SK-N-SH (cell line): ENCODE results near the gene DCAF6. TPM values are rescaled to one million over a fixed set of nuclear protein-coding genes. Genes with fewer than 3 reads are reported as not detected.

Source experiments
- CTCF ChIA-PET: fragments of 300-600, 350-600 bp; formaldehyde crosslinking; extraction: SDS; loops from one replicate; lab custom pipeline; 2021; lab: Yijun Ruan, JAX
- POLR2A ChIA-PET: fragments of 350-600 bp; sonication (Branson Sonifier 250); formaldehyde crosslinking; extraction: SDS; loops from one replicate; lab custom pipeline; 2020; ENCODE audit warnings: antibody characterized with exemption, inconsistent platforms; lab: Yijun Ruan, JAX
- DNase-seq: peaks from one replicate; pipeline ENCODE4 v3.0.0; 2012
- H2AFZ ChIP-seq: fragments of 200-600 bp; sonication (generic); 2 replicates; pipeline ENCODE4 v1.8.1; 2016; ENCODE audit warnings: antibody characterized with exemption, mild to moderate bottlenecking, low read depth
- H3F3A ChIP-seq: fragments of 200-600 bp; sonication (generic); replicated peaks from 2 replicates; pipeline ENCODE3; 2016; ENCODE audit warnings: antibody characterized with exemption, mild to moderate bottlenecking; ENCODE audit not compliant: insufficient read depth
- H3K27ac ChIP-seq, 2 experiments: fragments of 200-500 bp in 1 of 2; fragments of 200-600 bp in 1 of 2; sonication (Bioruptor generic) in 1 of 2; sonication (generic), shearing (Covaris generic) in 1 of 2; 2 replicates each; pipeline versions ENCODE4 v1.5.1 to v1.6.1; 2014 to 2016; ENCODE audit warnings: low read depth in 2 of 2, inconsistent platforms in 1 of 2, low read length in 1 of 2, mild to moderate bottlenecking in 1 of 2, mixed read lengths in 1 of 2
- H3K27me3 ChIP-seq: fragments of 200-600 bp; sonication (generic), shearing (Covaris generic); 2 replicates; pipeline ENCODE4 v1.6.1; 2016; ENCODE audit warnings: mixed run types; ENCODE audit not compliant: insufficient read depth
- H3K36me3 ChIP-seq, 2 experiments: fragments of 200-500 bp in 1 of 2; fragments of 200-600 bp in 1 of 2; sonication (Bioruptor generic) in 1 of 2; sonication (generic) in 1 of 2; replicated peaks in 1 of 2; 2 replicates each; pipeline versions ENCODE3 to v1.5.1; 2014 to 2016; ENCODE audit warnings: low read length in 1 of 2, mild to moderate bottlenecking in 1 of 2; ENCODE audit not compliant: insufficient read depth in 2 of 2, control insufficient read depth in 1 of 2
- H3K4me1 ChIP-seq, 2 experiments: fragments of 200-500 bp in 1 of 2; fragments of 200-600 bp in 1 of 2; sonication (Bioruptor generic) in 1 of 2; sonication (generic), shearing (Covaris generic) in 1 of 2; 2 replicates each; pipeline versions ENCODE4 v1.5.1 to v1.6.1; 2014 to 2016; ENCODE audit warnings: low read depth in 1 of 2, low read length in 1 of 2, mixed run types in 1 of 2; ENCODE audit not compliant: insufficient read depth in 2 of 2, control insufficient read depth in 1 of 2
- H3K4me2 ChIP-seq: fragments of 200-600 bp; sonication (generic), shearing (Covaris generic); 2 replicates; pipeline ENCODE4 v1.6.1; 2017; ENCODE audit warnings: mixed run types
- H3K4me3 ChIP-seq, 2 experiments: fragments of 200-500 bp in 1 of 2; fragments of 200-600 bp in 1 of 2; sonication (Bioruptor generic) in 1 of 2; sonication (generic), shearing (Covaris generic) in 1 of 2; 2 replicates each; pipeline versions ENCODE4 v1.5.1 to v1.8.1; 2014 to 2016; ENCODE audit warnings: low read depth in 2 of 2, inconsistent platforms in 1 of 2, low read length in 1 of 2, mild to moderate bottlenecking in 1 of 2, mixed read lengths in 1 of 2, moderate library complexity in 1 of 2
- H3K79me2 ChIP-seq: fragments of 200-600 bp; sonication (generic); 2 replicates; pipeline ENCODE4 v1.8.1; 2017; ENCODE audit warnings: mild to moderate bottlenecking; ENCODE audit not compliant: insufficient read depth
- H3K9ac ChIP-seq: fragments of 200-600 bp; sonication (generic); 2 replicates; pipeline ENCODE4 v1.6.1; 2017; ENCODE audit warnings: mixed run types
- H3K9me2 ChIP-seq: fragments of 200-600 bp; sonication (generic); 2 replicates; pipeline ENCODE4 v1.6.1; 2017; ENCODE audit warnings: mixed run types
- H3K9me3 ChIP-seq: fragments of 200-600 bp; sonication (generic); 2 replicates; pipeline ENCODE4 v1.6.1; 2017; ENCODE audit warnings: mixed run types, mild to moderate bottlenecking, moderate library complexity
- H4K20me1 ChIP-seq: fragments of 200-600 bp; sonication (generic); 2 replicates; pipeline ENCODE4 v1.6.1; 2017; ENCODE audit warnings: mild to moderate bottlenecking, mixed run types; ENCODE audit not compliant: insufficient read depth
- CHD2 ChIP-seq: fragments of 150-350 bp; IDR thresholded peaks from 2 replicates; pipeline ENCODE4 v1.6.1; 2018; ENCODE audit warnings: low read length; ENCODE audit not compliant: partially characterized antibody
- EP300 ChIP-seq, 2 experiments: IDR thresholded peaks; 2 replicates each; pipeline versions ENCODE4 v1.4.0 to v1.6.1; 2012; ENCODE audit warnings: borderline replicate concordance in 1 of 2, low read depth in 1 of 2, low read length in 1 of 2
- FOSL2 ChIP-seq: IDR thresholded peaks from 2 replicates; pipeline ENCODE4 v1.4.0; 2012; ENCODE audit warnings: low read depth, mild to moderate bottlenecking, moderate library complexity, borderline replicate concordance
- FOXJ3 ChIP-seq: sonication (generic); formaldehyde crosslinking; IDR thresholded peaks from 2 replicates; pipeline ENCODE4 v1.5.1; 2020; ENCODE audit warnings: mild to moderate bottlenecking, missing genetic modification reagents
- JUND ChIP-seq: IDR thresholded peaks from 2 replicates; pipeline ENCODE4 v1.4.0; 2012
- MAX ChIP-seq: IDR thresholded peaks from 2 replicates; pipeline ENCODE4 v1.4.0; 2012; ENCODE audit warnings: low read depth
- NFIC ChIP-seq: IDR thresholded peaks from 2 replicates; pipeline ENCODE4 v1.4.0; 2012; ENCODE audit warnings: borderline replicate concordance
- NRF1 ChIP-seq: IDR thresholded peaks from 2 replicates; pipeline ENCODE4 v1.6.1; 2012; ENCODE audit warnings: low read depth, mild to moderate bottlenecking, low read length
- PBX3 ChIP-seq: IDR thresholded peaks from 2 replicates; pipeline ENCODE4; 2012
- RAD21 ChIP-seq: IDR thresholded peaks from 2 replicates; pipeline ENCODE4 v1.6.1; 2012; ENCODE audit warnings: mild to moderate bottlenecking, low read length
- RXRA ChIP-seq: IDR thresholded peaks from 2 replicates; pipeline ENCODE4 v1.4.0; 2012; ENCODE audit warnings: low read depth, mild to moderate bottlenecking, borderline replicate concordance
- SIN3A ChIP-seq: IDR thresholded peaks from 2 replicates; pipeline ENCODE4 v1.6.1; 2012; ENCODE audit warnings: low read depth, mild to moderate bottlenecking, low read length, moderate library complexity, borderline replicate concordance
- SMC3 ChIP-seq: IDR thresholded peaks from 2 replicates; pipeline ENCODE4 v1.6.1; 2012; ENCODE audit warnings: low read depth, low read length, improper control_type of control experiment
- TAF1 ChIP-seq: IDR thresholded peaks from 2 replicates; pipeline ENCODE4 v1.6.1; 2012; ENCODE audit warnings: low read depth, mild to moderate bottlenecking, low read length, moderate library complexity, borderline replicate concordance
- TCF12 ChIP-seq: IDR thresholded peaks from 2 replicates; pipeline ENCODE4 v1.4.0; 2012
- WGBS: methylation state at CpG from one replicate; pipeline ENCODE4 v1.1.6; 2017; ENCODE audit warnings: low lambda C conversion rate; 5-methylcytosine and 5-hydroxymethylcytosine counted together
- polyA plus RNA-seq, 3 experiments: library from polyadenylated mRNA; depleted of rRNA; stranded (reverse); fragments of >200 nt; gene quantifications; 2 replicates each; pipeline ENCODE4 v1.2.3, GENCODE V29; 2012
- TF ChIP-seq, protein P1 (sequence below): fragments of 150-350 bp; IDR thresholded peaks from 2 replicates; pipeline ENCODE4 v1.6.1; 2016; ENCODE audit warnings: mild to moderate bottlenecking, low read depth, low read length

Gene DCAF6
- polyA plus RNA-seq, 1 of the 3 experiments (the other 2 are of a cell fraction): 31.3 TPM

GRCh38 chr1:167987174-167987573 lies 50.7 kb downstream of the DCAF6 start:
- ChIA-PET CTCF (interaction anchor here (1.6 kb wide), 1 partner anchor 19 kb away, joined by 4 read pairs; no protein-coding TSS in a partner anchor), POLR2A (no interaction called here)
- no peak for DNase-seq
- Histone ChIP-seq H3K9ac (no peak overlapping the region), H3F3A (peaks cover 12% of the 10 kb centered on the region), H3K4me2 (0 out of 2 replicates have a peak overlapping the region, but pooled peaks have one; percentile 28), H3K79me2 (peaks cover 26% of the 10 kb centered on the region), H3K36me3 (peaks cover 14 to 41% of the 10 kb centered on the region in 2 experiments), H3K4me3 (no peak overlapping the region), H3K9me2 (no peaks in the 10 kb centered on the region), H2AFZ (no peak overlapping the region), H4K20me1 (0 out of 2 replicates have a peak, but pooled peaks cover 5% of the 10 kb centered on the region), H3K4me1 (no peaks in the 10 kb centered on the region), H3K27me3 (no peaks in the 10 kb centered on the region), H3K27ac (peak overlapping the region in 1 of 2 experiments; percentile 23; a peak in 2 of 4 replicates), H3K9me3 (no peaks in the 10 kb centered on the region)
- WGBS: 35% methylated on average over 3 of the region's 3 CpGs
- peak; percentile 53 for TF ChIP-seq JUND
- no peak for TF ChIP-seq MAX
- TF ChIP-seq NFIC: peak; percentile 20; the same call in 1 of the 2 replicates
- peak in 1 of 2 experiments; percentile 35; a peak in 1 of 4 replicates for TF ChIP-seq EP300 (IDR thresholded peaks at IDR 0.05; ENCODE audit: borderline replicate concordance in 1 of 2, low read depth in 1 of 2, low read length in 1 of 2)
- TF ChIP-seq, protein P1, sequence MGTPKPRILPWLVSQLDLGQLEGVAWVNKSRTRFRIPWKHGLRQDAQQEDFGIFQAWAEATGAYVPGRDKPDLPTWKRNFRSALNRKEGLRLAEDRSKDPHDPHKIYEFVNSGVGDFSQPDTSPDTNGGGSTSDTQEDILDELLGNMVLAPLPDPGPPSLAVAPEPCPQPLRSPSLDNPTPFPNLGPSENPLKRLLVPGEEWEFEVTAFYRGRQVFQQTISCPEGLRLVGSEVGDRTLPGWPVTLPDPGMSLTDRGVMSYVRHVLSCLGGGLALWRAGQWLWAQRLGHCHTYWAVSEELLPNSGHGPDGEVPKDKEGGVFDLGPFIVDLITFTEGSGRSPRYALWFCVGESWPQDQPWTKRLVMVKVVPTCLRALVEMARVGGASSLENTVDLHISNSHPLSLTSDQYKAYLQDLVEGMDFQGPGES: no peak
- TF ChIP-seq TAF1: no peak
- peak; percentile 54 for TF ChIP-seq TCF12
- TF ChIP-seq PBX3: no peak
- TF ChIP-seq FOSL2: peak; percentile 82; the same call in 1 of the 2 replicates
- no peak for TF ChIP-seq FOXJ3 (CRISPR knock-in tag)
- no peak for TF ChIP-seq RAD21

DNA sequence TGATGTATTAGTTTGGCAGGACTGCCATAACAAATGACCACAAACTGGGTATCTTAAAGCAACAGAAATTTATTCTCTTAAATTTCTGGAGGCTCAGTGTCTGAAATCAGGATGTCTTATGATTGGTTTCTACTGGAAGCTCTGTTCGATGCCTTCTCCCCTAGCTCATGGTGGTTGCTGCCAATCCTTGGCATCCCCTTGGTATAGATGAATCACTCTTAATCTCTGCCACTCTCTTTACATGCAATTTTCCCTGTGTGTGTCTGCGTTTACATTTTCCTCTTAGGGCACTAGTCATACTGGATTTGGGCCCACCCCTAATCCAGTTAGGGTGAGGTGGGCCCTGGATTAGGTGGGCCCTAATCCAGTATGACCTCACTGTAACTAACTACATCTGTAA lies 55.1 kb downstream of the DCAF6 start:
- Histone ChIP-seq H2AFZ (no peak overlapping the region), H3F3A (peaks cover 8% of the 10 kb centered on the region), H3K9me2 (no peaks in the 10 kb centered on the region), H3K9me3 (no peaks in the 10 kb centered on the region), H3K9ac (no peak overlapping the region), H3K4me3 (no peak overlapping the region), H3K4me1 (no peaks in the 10 kb centered on the region), H4K20me1 (0 out of 2 replicates have a peak, but pooled peaks cover 1% of the 10 kb centered on the region), H3K79me2 (no peaks in the 10 kb centered on the region; the same call in 1 of the 2 replicates), H3K4me2 (no peak overlapping the region)
- CTCF ChIA-PET: no interaction called here
- no peak for DNase-seq
- TF ChIP-seq, protein P1: no peak
- no peak for TF ChIP-seq SMC3
- TF ChIP-seq CHD2: no peak
- no peak for TF ChIP-seq RXRA
- no peak for TF ChIP-seq SIN3A
- TF ChIP-seq NRF1: no peak
- no peak for TF ChIP-seq JUND
- TF ChIP-seq NFIC: no peak
- TF ChIP-seq, all 33 proteins: peak for 0
- POLR2A ChIA-PET: no interaction called here
- Histone ChIP-seq H3K27ac (no peak overlapping the region), H3K36me3 (peaks cover 46 to 56% of the 10 kb centered on the region in 2 experiments), H3K27me3 (no peaks in the 10 kb centered on the region)
- 82% methylated on average over 2 of the region's 2 CpGs for WGBS
